ENCODE data around the gene PRMT2.

The PRMT2 gene

DNA sequence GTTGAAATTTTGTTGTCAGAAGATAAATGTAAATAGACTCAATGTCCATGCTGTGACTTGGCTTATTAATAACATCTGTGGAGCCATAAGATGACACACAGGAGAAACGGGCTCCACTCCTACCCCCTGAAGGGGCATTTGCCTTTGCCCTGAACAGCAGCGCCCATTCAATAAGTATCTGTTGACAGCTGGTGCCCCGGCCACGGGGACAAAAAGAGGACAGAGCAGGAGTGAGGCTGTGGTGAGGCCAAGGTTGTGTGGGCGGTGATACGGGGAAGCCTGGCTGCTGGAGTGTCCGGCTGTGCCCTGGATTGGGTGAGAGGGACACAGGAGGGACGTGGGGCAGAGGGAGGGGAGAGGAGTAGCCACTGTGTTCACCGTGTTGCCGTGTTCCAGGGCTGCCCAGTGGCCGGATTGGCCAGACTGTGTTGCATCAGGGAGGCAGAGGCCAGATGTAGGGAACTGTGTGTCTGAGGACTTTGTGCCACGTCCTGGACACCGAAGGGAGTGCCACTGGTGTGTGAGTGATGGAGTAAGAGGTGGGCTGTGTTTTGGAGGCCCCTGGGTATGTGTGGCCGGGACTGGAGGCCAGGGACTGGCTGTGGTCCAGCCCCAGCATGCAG, 15.1 kb downstream of the PRMT2 start:
- TF ChIP-seq, protein P1, sequence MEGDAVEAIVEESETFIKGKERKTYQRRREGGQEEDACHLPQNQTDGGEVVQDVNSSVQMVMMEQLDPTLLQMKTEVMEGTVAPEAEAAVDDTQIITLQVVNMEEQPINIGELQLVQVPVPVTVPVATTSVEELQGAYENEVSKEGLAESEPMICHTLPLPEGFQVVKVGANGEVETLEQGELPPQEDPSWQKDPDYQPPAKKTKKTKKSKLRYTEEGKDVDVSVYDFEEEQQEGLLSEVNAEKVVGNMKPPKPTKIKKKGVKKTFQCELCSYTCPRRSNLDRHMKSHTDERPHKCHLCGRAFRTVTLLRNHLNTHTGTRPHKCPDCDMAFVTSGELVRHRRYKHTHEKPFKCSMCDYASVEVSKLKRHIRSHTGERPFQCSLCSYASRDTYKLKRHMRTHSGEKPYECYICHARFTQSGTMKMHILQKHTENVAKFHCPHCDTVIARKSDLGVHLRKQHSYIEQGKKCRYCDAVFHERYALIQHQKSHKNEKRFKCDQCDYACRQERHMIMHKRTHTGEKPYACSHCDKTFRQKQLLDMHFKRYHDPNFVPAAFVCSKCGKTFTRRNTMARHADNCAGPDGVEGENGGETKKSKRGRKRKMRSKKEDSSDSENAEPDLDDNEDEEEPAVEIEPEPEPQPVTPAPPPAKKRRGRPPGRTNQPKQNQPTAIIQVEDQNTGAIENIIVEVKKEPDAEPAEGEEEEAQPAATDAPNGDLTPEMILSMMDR (IDR thresholded peaks at IDR 0.05; ENCODE audit: insufficient read depth, low read length, missing control alignments), result no peak
- no peak overlapping the region for H3K4me3 ChIP-seq (ENCODE audit: low read depth, low read length)
- DNase-seq (ENCODE audit: low read depth, low spot score), result no peak
- ChIA-PET CTCF (interaction anchor here (1.4 kb wide), 1 partner anchor 12 kb away, joined by 3 read pairs; no protein-coding TSS in a partner anchor), POLR2A (no interaction called here)

DNA sequence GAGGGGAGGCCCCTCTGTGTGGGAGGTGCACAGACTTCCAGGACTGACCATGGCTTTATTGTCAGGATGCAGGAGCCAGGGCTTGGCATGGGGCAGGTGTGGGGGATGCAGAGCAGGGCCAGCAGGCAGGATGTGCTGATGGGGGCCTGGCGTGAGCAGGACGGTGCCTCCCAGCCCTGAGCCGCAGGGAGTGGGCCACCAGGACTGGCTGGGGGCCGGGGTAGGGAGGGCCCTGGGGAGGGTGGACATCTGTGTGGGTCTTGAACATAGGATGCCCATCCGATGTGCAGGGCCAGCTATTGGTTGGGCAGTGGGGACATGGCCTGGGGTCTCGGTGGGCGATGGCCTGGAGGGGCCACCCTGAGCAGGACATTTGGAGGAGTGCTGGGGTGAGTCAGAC, 15.6 kb downstream of the PRMT2 start:
- CTCF ChIA-PET, result interaction anchor here (1.4 to 2.1 kb wide), 2 partner anchors 11 to 12 kb away, joined by 3 to 10 read pairs; no protein-coding TSS in a partner anchor
- DNase-seq (ENCODE audit: low read depth, low spot score), result no peak
- POLR2A ChIA-PET, result no interaction called here

DNA sequence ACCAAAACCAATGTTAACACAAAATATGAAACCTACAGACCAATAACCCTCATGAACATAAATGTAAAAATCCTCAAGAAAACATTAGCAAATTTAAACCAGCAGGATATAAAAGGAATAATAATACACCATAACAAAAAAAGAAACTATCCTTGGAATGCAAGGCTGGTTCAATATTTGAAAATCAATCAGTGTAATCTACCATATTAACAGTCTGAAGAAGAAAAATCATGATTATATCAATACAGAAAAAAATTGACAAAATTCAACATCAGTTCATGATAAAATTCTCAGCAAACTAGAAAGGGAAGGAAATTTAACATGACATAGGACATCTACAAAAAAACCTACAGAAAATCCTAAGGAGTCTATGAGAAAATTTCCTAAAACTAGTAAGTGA, 19.8 kb downstream of the PRMT2 start:
- ChIA-PET CTCF (interaction anchor here (1.0 to 1.4 kb wide), 3 partner anchors 12 to 37 kb away, joined by 3 to 4 read pairs (median 3); no protein-coding TSS in a partner anchor), POLR2A (no interaction called here)
- DNase-seq (ENCODE audit: low read depth, low spot score), result no peak
- TF ChIP-seq, protein P1 (IDR thresholded peaks at IDR 0.05; ENCODE audit: insufficient read depth, low read length, missing control alignments), result no peak
- H3K4me3 ChIP-seq (ENCODE audit: low read depth, low read length), result no peak overlapping the region

More for the DNA sequence above, 15.6 kb downstream of the PRMT2 start:
- H3K4me3 ChIP-seq (ENCODE audit: low read depth, low read length), result no peak overlapping the region
- TF ChIP-seq, protein P1 (IDR thresholded peaks at IDR 0.05; ENCODE audit: insufficient read depth, low read length, missing control alignments), result no peak

DNA sequence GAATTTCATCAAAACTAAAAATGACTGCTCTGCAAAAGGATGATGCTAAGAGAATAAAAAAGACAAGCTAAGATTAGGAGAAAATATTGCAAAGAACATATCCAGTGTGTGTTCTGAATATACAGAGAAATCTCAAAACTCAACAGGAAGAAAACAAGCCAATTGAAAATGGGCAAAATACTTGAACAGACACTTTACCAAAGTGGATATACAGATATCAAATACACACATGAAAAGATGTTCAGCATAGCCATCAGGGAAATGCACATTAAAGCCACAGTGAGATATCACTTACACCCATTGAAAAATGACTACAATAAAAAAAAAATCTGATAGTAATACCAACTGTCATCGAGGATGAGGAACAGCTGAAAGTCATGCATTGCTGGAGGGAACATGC, 21.3 kb downstream of the PRMT2 start:
- no peak for DNase-seq (ENCODE audit: low read depth, low spot score)
- TF ChIP-seq, protein P1 (IDR thresholded peaks at IDR 0.05; ENCODE audit: insufficient read depth, low read length, missing control alignments), result no peak
- H3K4me3 ChIP-seq (ENCODE audit: low read depth, low read length), result no peak overlapping the region
- POLR2A ChIA-PET, result no interaction called here
- CTCF ChIA-PET, result interaction anchor here (0.7 to 1.4 kb wide), 3 partner anchors 11 to 13 kb away, joined by 3 to 4 read pairs (median 4); no protein-coding TSS in a partner anchor

DNA sequence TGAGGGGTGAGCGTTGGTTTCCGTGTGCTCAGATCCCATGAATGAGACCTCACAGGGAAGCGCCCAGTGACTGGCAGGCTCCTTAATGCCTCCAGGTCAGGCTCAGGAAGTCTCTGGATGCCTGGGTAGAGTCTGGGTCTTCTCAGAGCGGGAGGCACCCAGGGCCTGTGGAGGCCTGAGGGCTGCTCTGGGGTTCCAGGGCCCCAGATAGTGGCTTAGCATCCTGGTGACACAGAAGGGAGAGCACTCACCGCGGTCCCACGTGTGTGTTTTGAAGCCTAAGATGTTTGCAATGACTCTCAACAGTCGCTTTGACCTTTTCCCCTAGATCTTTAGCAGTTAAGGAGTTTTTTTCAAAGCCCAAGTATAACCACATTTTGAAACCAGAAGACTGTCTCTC, 25.0 kb downstream of the PRMT2 start:
- TF ChIP-seq, protein P1 (IDR thresholded peaks at IDR 0.05; ENCODE audit: insufficient read depth, low read length, missing control alignments), result no peak
- H3K4me3 ChIP-seq (ENCODE audit: low read depth, low read length), result no peak overlapping the region
- DNase-seq (ENCODE audit: low read depth, low spot score), result no peak
- ChIA-PET CTCF (interaction anchor here (0.8 kb wide), 1 partner anchor 17 kb away, joined by 3 read pairs; no protein-coding TSS in a partner anchor), POLR2A (no interaction called here)

DNA sequence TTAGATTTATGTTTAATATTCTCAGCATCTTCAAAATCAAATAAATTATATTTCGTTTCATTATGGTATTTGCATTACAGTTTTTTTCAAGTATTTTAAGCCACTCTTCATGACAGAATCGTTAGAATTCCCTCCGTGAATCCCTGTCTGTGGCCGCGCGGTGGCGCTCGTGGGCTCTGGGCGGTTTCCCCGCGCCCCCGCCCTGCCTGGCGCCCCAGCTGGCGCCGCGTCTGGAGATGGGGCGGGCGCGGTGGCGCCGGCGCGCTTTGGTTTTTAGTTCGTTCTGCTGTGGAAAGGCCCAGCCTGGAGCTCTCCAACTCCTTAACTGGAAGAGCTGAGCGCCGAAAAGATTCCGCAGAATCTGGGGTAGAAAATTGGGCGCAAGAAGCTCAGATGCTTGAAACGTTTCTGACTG, 25.7 kb downstream of the PRMT2 start:
- H3K4me3 ChIP-seq (ENCODE audit: low read depth, low read length), result peak overlapping the region; percentile 29
- ChIA-PET CTCF (interaction anchor here (0.7 to 1.6 kb wide), 13 partner anchors 8 to 259 kb away, joined by 3 to 10 read pairs (median 4); partner anchors contain the start of gene PRMT2), POLR2A (interaction anchor here (1.0 kb wide), 1 partner anchor 14 kb away, joined by 6 read pairs; no protein-coding TSS in a partner anchor)
- TF ChIP-seq, protein P1 (IDR thresholded peaks at IDR 0.05; ENCODE audit: insufficient read depth, low read length, missing control alignments), result peak; percentile 76
- peak; percentile 21 for DNase-seq (ENCODE audit: low read depth, low spot score)
